H1 (cell line): ENCODE data around the gene SMAP1. TPM values are rescaled to one million over a fixed set of nuclear protein-coding genes. Genes with fewer than 3 reads are reported as not detected.

Source experiments
- CTCF ChIA-PET: fragments of 300-600 bp; sonication (Branson Sonifier 250); formaldehyde crosslinking; loops from one replicate; lab custom pipeline; 2021; ENCODE audit not compliant: partially characterized antibody; lab: Charles Lee
- POLR2A ChIA-PET: fragments of 300-600 bp; sonication (Branson Sonifier 250); formaldehyde crosslinking; loops from one replicate; lab custom pipeline; 2021; ENCODE audit warnings: inconsistent platforms; ENCODE audit not compliant: partially characterized antibody; lab: Charles Lee
- DNase-seq, 2 experiments: peaks; one replicate each; pipeline versions ENCODE4 v3.0.0 to v3.0.0-alpha.2; 2010 to 2022; ENCODE audit warnings: low spot score in 2 of 2, low read depth in 1 of 2, mixed read lengths in 1 of 2
- FAIRE-seq: peaks from 2 replicates; lab custom pipeline; 2011; peaks lifted over from hg19 to GRCh38; lab: Jason Lieb, UNC
- H2AFZ ChIP-seq: 2 replicates; pipeline ENCODE4 v1.8.1; 2012; ENCODE audit warnings: low read length, inconsistent platforms
- H2AK5ac ChIP-seq: 2 replicates; pipeline ENCODE4 v1.6.1; 2013; ENCODE audit warnings: low read depth, low read length
- H2BK120ac ChIP-seq: replicated peaks from 2 replicates; pipeline ENCODE3; 2013; ENCODE audit warnings: low read depth, low read length, inconsistent platforms
- H2BK12ac ChIP-seq: 2 replicates; pipeline ENCODE4 v1.6.1; 2013; ENCODE audit warnings: low read depth, low read length
- H2BK15ac ChIP-seq: 2 replicates; pipeline ENCODE4 v1.6.1; 2013; ENCODE audit warnings: low read length
- H2BK20ac ChIP-seq: 2 replicates; pipeline ENCODE4 v1.6.1; 2013; ENCODE audit warnings: low read length
- H2BK5ac ChIP-seq: 2 replicates; pipeline ENCODE4 v1.6.1; 2013; ENCODE audit warnings: low read depth, low read length
- H3K14ac ChIP-seq: 2 replicates; pipeline ENCODE4 v1.6.1; 2013; ENCODE audit warnings: inconsistent platforms; ENCODE audit not compliant: insufficient read length
- H3K18ac ChIP-seq: 2 replicates; pipeline ENCODE4 v1.6.1; 2013; ENCODE audit warnings: low read length; ENCODE audit errors: extremely low read depth
- H3K23ac ChIP-seq: 2 replicates; pipeline ENCODE4 v1.6.1; 2013; ENCODE audit warnings: inconsistent platforms; ENCODE audit not compliant: insufficient read length
- H3K23me2 ChIP-seq: 2 replicates; pipeline ENCODE4 v1.6.1; 2013; ENCODE audit warnings: low read depth, low read length
- H3K27ac ChIP-seq: 2 replicates; pipeline ENCODE4 v1.6.1; 2011; ENCODE audit warnings: low read depth, low read length, inconsistent platforms
- H3K27me3 ChIP-seq, 4 experiments: replicated peaks in 1 of 4; 1 replicate in 1 of 4; 2 replicates in 3 of 4; pipeline versions ENCODE4 v1.6.1 to v1.8.1; 2011 to 2013; ENCODE audit warnings: low read length in 3 of 4, mild to moderate bottlenecking in 3 of 4, inconsistent platforms in 2 of 4, mixed read lengths in 2 of 4, moderate library complexity in 1 of 4; ENCODE audit not compliant: control insufficient read depth in 3 of 4, insufficient read depth in 3 of 4; ENCODE audit errors: extremely low read depth in 1 of 4
- H3K36me3 ChIP-seq, 4 experiments: 2 replicates each; pipeline versions ENCODE4 v1.6.1 to v1.8.1; 2011 to 2013; ENCODE audit warnings: mild to moderate bottlenecking in 4 of 4, low read length in 3 of 4, moderate library complexity in 2 of 4, control low read depth in 1 of 4, inconsistent platforms in 1 of 4; ENCODE audit not compliant: insufficient read depth in 4 of 4, control insufficient read depth in 2 of 4
- H3K4ac ChIP-seq: replicated peaks from 2 replicates; pipeline ENCODE3; 2013; ENCODE audit warnings: low read length, low read depth, mixed read lengths, inconsistent platforms; ENCODE audit not compliant: insufficient read length
- H3K4me1 ChIP-seq, 4 experiments: replicated peaks in 1 of 4; 1 replicate in 1 of 4; 2 replicates in 3 of 4; pipeline versions ENCODE4 v1.6.1 to v1.8.1; 2011 to 2013; ENCODE audit warnings: low read length in 3 of 4, inconsistent platforms in 2 of 4, mixed read lengths in 1 of 4; ENCODE audit not compliant: insufficient read depth in 4 of 4, control insufficient read depth in 3 of 4
- H3K4me2 ChIP-seq, 2 experiments: 2 replicates each; pipeline versions ENCODE4 v1.6.1 to v1.8.1; 2011 to 2013; ENCODE audit warnings: low read depth in 2 of 2, low read length in 2 of 2, control low read depth in 1 of 2, inconsistent platforms in 1 of 2, mild to moderate bottlenecking in 1 of 2; ENCODE audit not compliant: insufficient read depth in 1 of 2
- H3K4me3 ChIP-seq, 4 experiments: fragments of 200-600, 300-600 bp in 1 of 4; sonication (generic), shearing (Covaris generic), sonication (Bioruptor Twin) in 1 of 4; 2 replicates each; pipeline versions ENCODE4 v1.5.1 to v1.8.1; 2011 to 2016; ENCODE audit warnings: low read length in 4 of 4, low read depth in 3 of 4, control low read depth in 2 of 4, inconsistent platforms in 2 of 4, mild to moderate bottlenecking in 2 of 4, mixed read lengths in 1 of 4, moderate library complexity in 1 of 4; ENCODE audit not compliant: insufficient read depth in 2 of 4; ENCODE audit errors: extremely low read depth in 1 of 4
- H3K56ac ChIP-seq: replicated peaks from 2 replicates; pipeline ENCODE3; 2013; ENCODE audit warnings: low read depth, mild to moderate bottlenecking, mixed read lengths, low read length, inconsistent platforms; ENCODE audit not compliant: insufficient read length
- H3K79me1 ChIP-seq: 2 replicates; pipeline ENCODE4 v1.6.1; 2013; ENCODE audit warnings: low read depth, low read length, control low read depth
- H3K79me2 ChIP-seq, 2 experiments: 2 replicates each; pipeline versions ENCODE4 v1.6.1 to v1.8.1; 2012 to 2013; ENCODE audit warnings: low read length in 2 of 2, mild to moderate bottlenecking in 2 of 2, inconsistent platforms in 1 of 2; ENCODE audit not compliant: insufficient read depth in 2 of 2, control insufficient read depth in 1 of 2
- H3K9ac ChIP-seq, 4 experiments: replicated peaks in 1 of 4; 1 replicate in 1 of 4; 2 replicates in 3 of 4; pipeline versions ENCODE4 v1.6.1 to v1.8.1; 2011 to 2013; ENCODE audit warnings: low read depth in 3 of 4, low read length in 3 of 4, control low read depth in 2 of 4, mild to moderate bottlenecking in 2 of 4, moderate library complexity in 2 of 4, inconsistent platforms in 1 of 4; ENCODE audit errors: extremely low read depth in 1 of 4
- H3K9me3 ChIP-seq, 2 experiments: 2 replicates each; pipeline versions ENCODE4 v1.6.1 to v1.8.1; 2012 to 2013; ENCODE audit warnings: mild to moderate bottlenecking in 2 of 2, moderate library complexity in 2 of 2, control low read depth in 1 of 2, inconsistent platforms in 1 of 2, low read depth in 1 of 2, low read length in 1 of 2, mixed read lengths in 1 of 2; ENCODE audit not compliant: insufficient read depth in 2 of 2
- H4K20me1 ChIP-seq, 2 experiments: replicated peaks in 1 of 2; 2 replicates each; pipeline versions ENCODE3 to v1.8.1; 2011 to 2013; ENCODE audit warnings: inconsistent platforms in 2 of 2, low read length in 2 of 2, mild to moderate bottlenecking in 1 of 2; ENCODE audit not compliant: insufficient read depth in 2 of 2, control insufficient read depth in 1 of 2
- H4K5ac ChIP-seq: 2 replicates; pipeline ENCODE4 v1.6.1; 2013; ENCODE audit warnings: low read length, low read depth, mixed read lengths, inconsistent platforms; ENCODE audit not compliant: insufficient read length
- H4K8ac ChIP-seq: 2 replicates; pipeline ENCODE4 v1.8.0; 2013; ENCODE audit warnings: mild to moderate bottlenecking, moderate library complexity, low read length, inconsistent platforms; ENCODE audit not compliant: insufficient read depth; ENCODE audit errors: extremely low read depth
- H4K91ac ChIP-seq: replicated peaks from 2 replicates; pipeline ENCODE3; 2013; ENCODE audit warnings: low read length, mixed read lengths, inconsistent platforms; ENCODE audit not compliant: insufficient read length
- CBX8 ChIP-seq: fragments of 300-800, 300-1000 bp; sonication (generic); IDR thresholded peaks from 2 replicates; pipeline ENCODE4 v1.7.1; 2016; ENCODE audit warnings: low read depth, low read length, borderline replicate concordance
- CHD2 ChIP-seq: IDR thresholded peaks from 2 replicates; pipeline ENCODE4 v1.6.1; 2012; ENCODE audit warnings: low read length, improper control_type of control experiment
- E2F6 ChIP-seq: IDR thresholded peaks from 2 replicates; pipeline ENCODE4 v1.6.1; 2012; ENCODE audit warnings: inconsistent platforms
- EP300 ChIP-seq, 2 experiments: IDR thresholded peaks; 1 replicate in 1 of 2; 2 replicates in 1 of 2; pipeline ENCODE4 v1.6.1; 2011 to 2012; ENCODE audit warnings: low read depth in 2 of 2, low read length in 2 of 2, mild to moderate bottlenecking in 2 of 2, borderline replicate concordance in 1 of 2, inconsistent platforms in 1 of 2, moderate library complexity in 1 of 2
- HDAC6 ChIP-seq: IDR thresholded peaks from one replicate; pipeline ENCODE4 v1.7.1; 2012; ENCODE audit warnings: low read depth, mild to moderate bottlenecking, inconsistent platforms, low read length, moderate library complexity
- JUN ChIP-seq: IDR thresholded peaks from 2 replicates; pipeline ENCODE4 v1.6.1; 2011; ENCODE audit warnings: low read depth, mild to moderate bottlenecking, improper control_type of control experiment, low read length
- NANOG ChIP-seq: IDR thresholded peaks from 2 replicates; pipeline ENCODE4 v1.6.1; 2011; ENCODE audit warnings: low read length, low read depth, mild to moderate bottlenecking, inconsistent platforms; ENCODE audit not compliant: insufficient read depth, poor library complexity, severe bottlenecking
- POU5F1 ChIP-seq: IDR thresholded peaks from 2 replicates; pipeline ENCODE4 v1.6.1; 2011; ENCODE audit warnings: low read depth, mild to moderate bottlenecking, low read length, moderate library complexity
- RNF2 ChIP-seq: fragments of 200-900, 300-1000 bp; sonication (generic); IDR thresholded peaks from 2 replicates; pipeline ENCODE4 v1.7.1; 2016; ENCODE audit warnings: borderline replicate concordance, low read depth, mild to moderate bottlenecking, antibody characterized with exemption, low read length; ENCODE audit not compliant: poor library complexity, severe bottlenecking; ENCODE audit errors: missing control alignments
- TAF1 ChIP-seq: IDR thresholded peaks from 2 replicates; pipeline ENCODE4 v1.6.1; 2011; ENCODE audit warnings: mild to moderate bottlenecking, low read depth, low read length
- USF2 ChIP-seq: IDR thresholded peaks from 2 replicates; pipeline ENCODE4 v1.6.1; 2011; ENCODE audit warnings: low read length, improper control_type of control experiment
- ZNF274 ChIP-seq: IDR thresholded peaks from 2 replicates; pipeline ENCODE4 v1.7.0; 2012; ENCODE audit warnings: low read length, borderline replicate concordance; ENCODE audit errors: extremely low read depth
- WGBS, 2 experiments: shearing (Covaris generic) in 1 of 2; methylation state at CpG; one replicate each; pipeline versions ENCODE4 v1.1.6 to v1.1.7; 2013 to 2015; ENCODE audit warnings: low lambda C conversion rate in 2 of 2, mixed read lengths in 2 of 2, inconsistent platforms in 1 of 2, low coverage in 1 of 2, missing lambda C conversion rate in 1 of 2; ENCODE audit not compliant: insufficient replicate concordance in 2 of 2, insufficient coverage in 1 of 2, insufficient read length in 1 of 2; ENCODE audit errors: extremely low coverage in 1 of 2, missing lambda C conversion rate in 1 of 2; 5-methylcytosine and 5-hydroxymethylcytosine counted together
- polyA plus RNA-seq, 7 experiments: library from polyadenylated mRNA; depleted of rRNA in 3 of 7; stranded (reverse) in 5 of 7; unstranded in 2 of 7; fragments of >200 nt in 5 of 7; fragments of 200-250 nt in 2 of 7; gene quantifications; 1 replicate in 5 of 7; 2 replicates in 1 of 7; 4 replicates in 1 of 7; pipeline versions ENCODE4 v1.2.1 to v1.2.3, GENCODE V29; 2011 to 2013; ENCODE audit warnings: missing spikeins in 2 of 7, mixed read lengths in 2 of 7
- total RNA-seq: library from RNA; stranded (reverse); fragmentation: NEBNext Ultra II Directional; extraction: Animal tissue kit (Norgen Biotek cat#: 25700); gene quantifications from 2 replicates; pipeline ENCODE4 v1.2.1, GENCODE V29; 2021

The SMAP1 gene
- total and polyA plus RNA-seq, 2 of the 8 experiments (the other 6 are each of a cell fraction or from before 2014, with no cell fraction given), result 18.8 to 32.4 TPM

GRCh38 chr6:70831427-70831826 is 163.7 kb downstream of the SMAP1 start:
- Histone ChIP-seq H3K9me3 (0 out of 4 replicates have a peak, but pooled peaks cover 0 to 3% of the 10 kb centered on the region in 2 experiments), H3K4ac (no peak overlapping the region), H4K91ac (no peak overlapping the region), H3K23ac (no peak overlapping the region), H3K14ac (no peak overlapping the region), H2BK15ac (no peak overlapping the region), H3K27me3 (peaks cover 0 to 1% (median 0%) of the 10 kb centered on the region in 4 experiments; a peak in 1 of 7 replicates), H2AK5ac (no peak overlapping the region), H2BK20ac (no peak overlapping the region), H4K5ac (no peak overlapping the region), H2BK5ac (no peak overlapping the region), H3K27ac (no peak overlapping the region), H3K18ac (no peak overlapping the region), H2BK12ac (no peak overlapping the region), H4K8ac (no peak overlapping the region), H2AFZ (no peak overlapping the region), H2BK120ac (no peak overlapping the region), H3K79me1 (no peaks in the 10 kb centered on the region), H3K56ac (no peak overlapping the region), H3K36me3 (no peaks in the 10 kb centered on the region), H3K23me2 (no peaks in the 10 kb centered on the region), H3K79me2 (no peaks in the 10 kb centered on the region), H3K4me1 (no peaks in the 10 kb centered on the region), H3K9ac (no peak overlapping the region), H3K4me2 (no peak overlapping the region), H4K20me1 (no peaks in the 10 kb centered on the region), H3K4me3 (no peak overlapping the region)
- ChIA-PET POLR2A (no interaction called here), CTCF (interaction anchor here (1.5 kb wide), 1 partner anchor 38 kb away, joined by 4 read pairs; no protein-coding TSS in a partner anchor)
- FAIRE-seq, result no peak
- WGBS, 2 experiments, result 96% methylated on average over 3 of the region's 3 CpGs; no CpG with 5 or more reads in 1 of the 2 experiments
- DNase-seq, result no peak
- TF ChIP-seq ZNF274 (no peak), CBX8 (no peak), TAF1 (no peak), USF2 (no peak), JUN (no peak), E2F6 (no peak), CHD2 (no peak), NANOG (no peak), EP300 (IDR thresholded peaks at IDR 0.05; ENCODE audit: borderline replicate concordance in 1 of 2, low read depth in 2 of 2, low read length in 2 of 2) (no peak), HDAC6 (no peak), RNF2 (no peak), POU5F1 (no peak)
